ENCODE results near the gene FBXO11. TPM values are rescaled to one million over a fixed set of nuclear protein-coding genes. Genes with fewer than 3 reads are reported as not detected.
"Not testable (repeated sequence)": the region's sequence is repeated elsewhere in the genome, so short reads cannot be mapped to it uniquely, and the experiment has no call there.

FBXO11 gene
- total RNA-seq, 1 donor: 57.9 TPM

GRCh38 chr2:47903781-47904490, 2.4 kb downstream of the FBXO11 start:
- no peak for DNase-seq (ENCODE audit: insufficient read length, low spot score, missing footprints)
- H3K36me3 ChIP-seq (ENCODE audit: insufficient read depth, low read length): no peaks in the 10 kb centered on the region
- peak overlapping the region; percentile 90 for H3K4me3 ChIP-seq (ENCODE audit: insufficient read depth, low read length)
- H3K4me1 ChIP-seq (ENCODE audit: insufficient read depth, low read length): peaks cover 11% of the 10 kb centered on the region
- no peaks in the 10 kb centered on the region for H3K27me3 ChIP-seq (ENCODE audit: insufficient read depth, low read length)
- H4K20me1 ChIP-seq (ENCODE audit: insufficient read depth, low read length): peaks cover 42% of the 10 kb centered on the region
- peaks cover 62% of the 10 kb centered on the region for H3K79me2 ChIP-seq (ENCODE audit: insufficient read depth, low read length)
- no peak for TF ChIP-seq CTCF (IDR thresholded peaks at IDR 0.05; ENCODE audit: extremely low read depth, low read depth, low read length)
- peak overlapping the region; percentile 88 for H3K4me2 ChIP-seq (ENCODE audit: insufficient read depth, low read length)
- peak overlapping the region; percentile 67 for H3K27ac ChIP-seq (ENCODE audit: low read depth, low read length)
- H2AFZ ChIP-seq (ENCODE audit: low read length): no peak overlapping the region
- H3K9me3 ChIP-seq (ENCODE audit: low read depth, low read length): no peaks in the 10 kb centered on the region

- peaks cover 57% of the 10 kb centered on the region for H4K20me1 ChIP-seq (ENCODE audit: insufficient read depth, low read length)
- not testable (repeated sequence) for H3K36me3 ChIP-seq (ENCODE audit: insufficient read depth, low read length)
Observed at GRCh38 chr2:47901892-47902291, 4.4 kb downstream of the FBXO11 start.

GRCh38 chr2:47900857-47901256, 5.4 kb downstream of the FBXO11 start:
- Histone ChIP-seq H3K4me2 (ENCODE audit: insufficient read depth, low read length) (no peak overlapping the region), H2AFZ (ENCODE audit: low read length) (no peak overlapping the region), H3K4me3 (ENCODE audit: insufficient read depth, low read length) (no peak overlapping the region), H3K27me3 (ENCODE audit: insufficient read depth, low read length) (no peaks in the 10 kb centered on the region), H3K27ac (ENCODE audit: low read depth, low read length) (no peak overlapping the region), H3K36me3 (ENCODE audit: insufficient read depth, low read length) (no peaks in the 10 kb centered on the region), H4K20me1 (ENCODE audit: insufficient read depth, low read length) (peaks cover 66% of the 10 kb centered on the region), H3K9me3 (ENCODE audit: low read depth, low read length) (no peaks in the 10 kb centered on the region), H3K4me1 (ENCODE audit: insufficient read depth, low read length) (peaks cover 18% of the 10 kb centered on the region), H3K79me2 (ENCODE audit: insufficient read depth, low read length) (peaks cover 92% of the 10 kb centered on the region)
- no peak for TF ChIP-seq CTCF (IDR thresholded peaks at IDR 0.05; ENCODE audit: extremely low read depth, low read depth, low read length)
- DNase-seq (ENCODE audit: insufficient read length, low spot score, missing footprints): no peak

More at GRCh38 chr2:47901892-47902291, 4.4 kb downstream of the FBXO11 start:
- not testable (repeated sequence) for H3K27ac ChIP-seq (ENCODE audit: low read depth, low read length); H3K27me3 ChIP-seq (ENCODE audit: insufficient read depth, low read length); H3K9me3 ChIP-seq (ENCODE audit: low read depth, low read length); DNase-seq (ENCODE audit: insufficient read length, low spot score, missing footprints); H3K4me3 ChIP-seq (ENCODE audit: insufficient read depth, low read length); H3K4me2 ChIP-seq (ENCODE audit: insufficient read depth, low read length); H2AFZ ChIP-seq (ENCODE audit: low read length)
- peaks cover 82% of the 10 kb centered on the region for H3K79me2 ChIP-seq (ENCODE audit: insufficient read depth, low read length)
- H3K4me1 ChIP-seq (ENCODE audit: insufficient read depth, low read length): peaks cover 14% of the 10 kb centered on the region

- TF ChIP-seq CTCF (IDR thresholded peaks at IDR 0.05; ENCODE audit: extremely low read depth, low read depth, low read length): no peak
- Histone ChIP-seq H3K4me2 (ENCODE audit: insufficient read depth, low read length) (no peak overlapping the region), H3K4me3 (ENCODE audit: insufficient read depth, low read length) (no peak overlapping the region), H3K27me3 (ENCODE audit: insufficient read depth, low read length) (no peaks in the 10 kb centered on the region), H4K20me1 (ENCODE audit: insufficient read depth, low read length) (peaks cover 73% of the 10 kb centered on the region), H3K9me3 (ENCODE audit: low read depth, low read length) (no peaks in the 10 kb centered on the region), H3K79me2 (ENCODE audit: insufficient read depth, low read length) (peaks cover 93% of the 10 kb centered on the region), H2AFZ (ENCODE audit: low read length) (no peak overlapping the region), H3K36me3 (ENCODE audit: insufficient read depth, low read length) (no peaks in the 10 kb centered on the region), H3K27ac (ENCODE audit: low read depth, low read length) (peak overlapping the region; percentile 32), H3K4me1 (ENCODE audit: insufficient read depth, low read length) (peaks cover 18% of the 10 kb centered on the region)
- no peak for DNase-seq (ENCODE audit: insufficient read length, low spot score, missing footprints)
Observed at GRCh38 chr2:47899915-47900816, 6.1 kb downstream of the FBXO11 start.

All from osteoblast (primary cell).